ENCODE results near the gene ZNF333. TPM values are rescaled to one million over a fixed set of nuclear protein-coding genes. Genes with fewer than 3 reads are reported as not detected.

ZNF333 gene
- total RNA-seq, 2 donors from 2014 or later = 26.6 to 39.8 TPM

GRCh38 chr19:14728595-14728994, 38.7 kb downstream of the ZNF333 start:
- 67% methylated on average over 7 of the region's 7 CpGs for WGBS
- no peak for TF ChIP-seq CTCF (IDR thresholded peaks at IDR 0.05)
- no peak for TF ChIP-seq POLR2AphosphoS5 (IDR thresholded peaks at IDR 0.05)
- TF ChIP-seq POLR2A (IDR thresholded peaks at IDR 0.05) = no peak
- intact Hi-C loops (cut with DNase I) = no loop called here
- H3K4me1 ChIP-seq (replicated peaks) = no peaks in the 10 kb centered on the region
- H3K9me3 ChIP-seq = no peaks in the 10 kb centered on the region
- no peaks in the 10 kb centered on the region for H3K27me3 ChIP-seq (replicated peaks; ENCODE audit: insufficient read depth)
- H3K36me3 ChIP-seq = no peaks in the 10 kb centered on the region
- H3K27ac ChIP-seq = no peak overlapping the region
- no peak overlapping the region for H3K4me3 ChIP-seq
- DNase-seq (ENCODE audit: low spot score) = no peak

- H3K4me1 ChIP-seq (replicated peaks) = no peaks in the 10 kb centered on the region
- no peak overlapping the region for H3K27ac ChIP-seq
- no peak overlapping the region for H3K4me3 ChIP-seq
- TF ChIP-seq CTCF (IDR thresholded peaks at IDR 0.05) = no peak
- H3K36me3 ChIP-seq = no peaks in the 10 kb centered on the region
- DNase-seq (ENCODE audit: low spot score) = no peak
- no peaks in the 10 kb centered on the region for H3K9me3 ChIP-seq
- intact Hi-C loops (cut with DNase I) = no loop called here
- H3K27me3 ChIP-seq (replicated peaks; ENCODE audit: insufficient read depth) = no peaks in the 10 kb centered on the region
- WGBS = 57% methylated on average over 10 of the region's 10 CpGs
Measured at GRCh38 chr19:14731200-14731599, 41.4 kb downstream of the ZNF333 start.

- H3K27ac ChIP-seq = no peak overlapping the region
- H3K9me3 ChIP-seq = no peaks in the 10 kb centered on the region
- TF ChIP-seq CTCF (IDR thresholded peaks at IDR 0.05) = no peak
- TF ChIP-seq POLR2AphosphoS5 (IDR thresholded peaks at IDR 0.05) = no peak
- no peak for TF ChIP-seq POLR2A (IDR thresholded peaks at IDR 0.05)
- no peak overlapping the region for H3K4me3 ChIP-seq
- H3K36me3 ChIP-seq = no peaks in the 10 kb centered on the region
- H3K27me3 ChIP-seq (replicated peaks; ENCODE audit: insufficient read depth) = no peaks in the 10 kb centered on the region
- no peaks in the 10 kb centered on the region for H3K4me1 ChIP-seq (replicated peaks)
- intact Hi-C loops (cut with DNase I) = no loop called here
- DNase-seq (ENCODE audit: low spot score) = no peak
Measured at GRCh38 chr19:14732510-14732909, 42.7 kb downstream of the ZNF333 start.

GRCh38 chr19:14733574-14733973, 43.7 kb downstream of the ZNF333 start:
- TF ChIP-seq POLR2A (IDR thresholded peaks at IDR 0.05) = no peak
- no peak for TF ChIP-seq POLR2AphosphoS5 (IDR thresholded peaks at IDR 0.05)
- no peak for TF ChIP-seq CTCF (IDR thresholded peaks at IDR 0.05)
- Histone ChIP-seq H3K4me3 (no peak overlapping the region), H3K27ac (no peak overlapping the region), H3K36me3 (no peaks in the 10 kb centered on the region), H3K4me1 (replicated peaks) (no peaks in the 10 kb centered on the region), H3K27me3 (replicated peaks; ENCODE audit: insufficient read depth) (no peaks in the 10 kb centered on the region), H3K9me3 (no peaks in the 10 kb centered on the region)
- DNase-seq (ENCODE audit: low spot score) = no peak
- intact Hi-C loops (cut with DNase I) = no loop called here
- WGBS = 0% methylated on average over 1 of the region's 1 CpG

GRCh38 chr19:14735915-14736314, 46.1 kb downstream of the ZNF333 start:
- 62% methylated on average over 5 of the region's 5 CpGs for WGBS

More at GRCh38 chr19:14735915-14736314, 46.1 kb downstream of the ZNF333 start:
- TF ChIP-seq CTCF (IDR thresholded peaks at IDR 0.05) (no peak), POLR2A (IDR thresholded peaks at IDR 0.05) (no peak), POLR2AphosphoS5 (IDR thresholded peaks at IDR 0.05) (no peak)
- Histone ChIP-seq H3K27ac (no peak overlapping the region), H3K4me3 (no peak overlapping the region), H3K4me1 (replicated peaks) (no peaks in the 10 kb centered on the region), H3K27me3 (replicated peaks; ENCODE audit: insufficient read depth) (no peaks in the 10 kb centered on the region), H3K36me3 (no peaks in the 10 kb centered on the region), H3K9me3 (no peaks in the 10 kb centered on the region)
- intact Hi-C loops (cut with DNase I) = no loop called here
- no peak for DNase-seq (ENCODE audit: low spot score)

All from prostate gland (tissue), 2 donors.